Measurements from ENCODE around the gene CTNNBIP1.

GRCh38 chr1:9847269-9847668 lies 62.8 kb downstream of the CTNNBIP1 start:
- TF ChIP-seq CTCF (IDR thresholded peaks at IDR 0.05): no peak
- no peak for TF ChIP-seq POLR2A (IDR thresholded peaks at IDR 0.05)
- TF ChIP-seq POLR2AphosphoS5 (IDR thresholded peaks at IDR 0.05): no peak
